ELR (cell line): ENCODE data around the gene DOCK1.
A peak's percentile ranks its signal among the peaks of the same experiment; 100 is the strongest.
"Not testable (repeated sequence)": the region's sequence is repeated elsewhere in the genome, so short reads cannot be mapped to it uniquely, and the experiment has no call there.

Experiments
- DNase-seq: peaks from one replicate; pipeline ENCODE4 v3.0.0-alpha.2; 2015; ENCODE audit warnings: low read depth

The DOCK1 gene

DNA sequence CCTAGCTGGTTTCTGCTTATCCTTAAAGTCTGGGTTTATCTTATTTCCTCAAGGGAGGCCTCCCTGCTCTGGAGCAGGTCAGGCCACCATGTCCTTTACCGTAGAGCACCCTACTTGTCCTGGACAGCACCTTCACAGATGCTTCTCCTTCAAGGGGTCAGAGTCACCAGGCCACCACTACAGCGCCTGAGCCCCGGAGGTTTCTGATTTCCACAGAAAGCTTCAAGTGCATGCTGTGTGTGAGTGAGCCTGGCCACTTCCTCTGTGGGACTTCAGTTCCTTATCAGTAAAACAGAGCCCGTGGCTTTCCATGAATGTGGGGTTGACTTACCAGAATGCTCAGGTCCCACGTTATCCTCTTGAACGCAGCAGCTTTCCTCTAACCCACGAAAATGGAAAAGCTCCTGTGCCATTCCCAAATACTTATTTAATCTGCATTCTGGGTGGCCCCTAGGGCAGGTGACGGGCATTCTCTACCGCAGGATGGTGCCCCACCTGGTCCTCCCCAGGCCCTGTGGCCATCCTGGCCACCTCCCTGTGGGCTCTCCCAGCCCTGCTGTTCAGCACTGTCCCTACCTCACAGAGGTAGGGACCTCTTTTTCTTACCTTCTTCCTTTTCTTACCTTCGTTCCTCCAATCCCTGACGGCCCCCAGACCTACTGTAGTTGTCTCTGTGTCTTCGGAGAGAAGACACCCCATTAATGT, 1.4 kb upstream of the DOCK1 start:
- no peak for DNase-seq

DNA sequence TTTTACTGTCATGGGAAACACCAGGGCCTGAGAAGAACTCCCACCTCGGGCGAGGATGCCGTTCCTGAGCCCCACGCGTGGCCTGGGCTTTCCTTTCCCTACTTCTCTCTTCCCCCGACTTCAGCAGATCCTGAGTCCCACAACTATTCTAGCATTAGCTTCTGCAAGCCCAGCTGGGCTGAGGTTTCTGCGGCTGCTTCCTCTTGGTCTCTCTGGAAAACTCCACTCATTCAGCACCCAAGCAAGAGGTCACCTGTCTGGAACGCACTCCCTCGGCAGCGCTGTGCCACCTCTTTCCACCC, 761 bp upstream of the DOCK1 start:
- peak; percentile 13 for DNase-seq

DNA sequence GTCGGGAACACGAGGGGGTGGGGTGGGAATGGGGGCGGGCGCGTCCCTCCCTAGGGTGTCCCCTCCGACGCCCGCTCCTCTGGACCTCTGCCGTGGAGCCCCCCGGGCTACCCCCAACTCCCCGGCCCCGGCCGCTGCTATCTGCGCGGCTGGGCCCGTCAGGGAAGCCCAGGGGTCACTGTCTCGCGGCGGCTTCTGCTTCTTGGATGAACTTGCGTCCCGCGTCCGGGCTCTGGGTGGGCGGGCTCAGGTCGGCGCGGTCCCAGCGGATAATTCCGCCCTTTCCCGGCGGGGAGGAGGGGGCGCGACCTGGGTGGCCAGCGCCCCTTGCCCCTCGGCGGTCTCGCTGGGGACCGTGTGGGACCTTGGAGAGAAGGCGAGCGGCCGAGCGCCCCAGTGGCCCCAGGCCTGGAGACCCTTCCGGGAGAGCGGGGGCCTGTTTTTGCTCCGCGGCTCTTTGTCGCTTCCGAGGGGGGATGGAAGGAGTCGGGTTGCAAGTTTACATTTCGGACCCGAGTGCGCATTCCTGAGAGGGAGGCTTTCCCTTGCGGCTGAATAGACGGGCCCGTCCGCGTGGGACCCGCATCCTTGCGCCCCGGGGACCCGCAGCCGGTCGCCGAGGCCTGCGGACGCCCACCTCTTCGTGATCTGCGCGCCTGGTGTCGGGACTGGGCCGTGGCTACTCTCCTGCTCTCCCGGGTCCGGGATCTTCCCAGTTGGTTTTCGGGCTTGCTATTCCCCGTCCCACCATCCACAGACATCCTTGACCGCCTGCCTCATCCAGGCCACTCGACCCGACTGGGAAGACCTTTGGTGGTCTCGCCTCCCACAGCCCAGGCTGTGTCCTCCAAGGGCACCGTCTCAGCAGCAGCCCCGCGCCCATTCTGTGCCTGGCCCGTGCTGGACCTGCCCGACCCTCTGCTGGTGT, 812 bp downstream of the DOCK1 start:
- DNase-seq = peak; percentile 58

DNA sequence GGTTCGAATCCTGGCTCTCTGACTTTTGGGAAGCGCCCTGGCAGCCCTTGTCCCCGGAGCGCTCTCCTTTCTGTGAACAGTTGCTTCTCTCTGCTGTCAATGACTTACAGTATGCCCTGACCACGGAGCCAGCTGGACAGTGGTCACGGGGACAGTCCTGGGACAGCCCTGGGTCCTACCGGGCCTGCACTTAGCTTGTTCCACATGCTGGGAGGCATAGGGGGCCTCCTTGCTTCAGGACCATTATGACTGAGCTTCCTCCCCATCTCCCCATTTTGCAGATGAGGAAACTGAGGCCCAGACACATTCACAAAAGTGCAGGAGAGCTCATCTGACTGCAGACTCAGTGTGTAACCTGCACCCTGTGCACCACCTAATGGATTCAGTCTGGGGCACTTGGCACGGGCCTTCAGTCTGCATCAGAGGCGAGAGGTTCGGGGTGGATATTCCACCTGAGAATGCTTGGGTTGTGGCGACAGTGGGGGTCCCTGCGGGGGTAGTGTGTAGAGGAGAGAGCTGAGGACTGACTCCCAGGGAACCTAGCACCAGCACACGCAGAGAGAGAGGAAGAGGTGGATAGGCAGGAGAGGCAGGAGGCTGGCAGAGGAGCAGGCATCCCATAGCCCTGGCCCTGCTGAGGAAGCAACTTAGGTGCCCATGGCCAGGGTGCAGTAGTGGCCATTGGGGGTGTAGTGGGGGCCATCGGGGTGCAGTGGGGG, 1.6 kb downstream of the DOCK1 start:
- DNase-seq = no peak

DNA sequence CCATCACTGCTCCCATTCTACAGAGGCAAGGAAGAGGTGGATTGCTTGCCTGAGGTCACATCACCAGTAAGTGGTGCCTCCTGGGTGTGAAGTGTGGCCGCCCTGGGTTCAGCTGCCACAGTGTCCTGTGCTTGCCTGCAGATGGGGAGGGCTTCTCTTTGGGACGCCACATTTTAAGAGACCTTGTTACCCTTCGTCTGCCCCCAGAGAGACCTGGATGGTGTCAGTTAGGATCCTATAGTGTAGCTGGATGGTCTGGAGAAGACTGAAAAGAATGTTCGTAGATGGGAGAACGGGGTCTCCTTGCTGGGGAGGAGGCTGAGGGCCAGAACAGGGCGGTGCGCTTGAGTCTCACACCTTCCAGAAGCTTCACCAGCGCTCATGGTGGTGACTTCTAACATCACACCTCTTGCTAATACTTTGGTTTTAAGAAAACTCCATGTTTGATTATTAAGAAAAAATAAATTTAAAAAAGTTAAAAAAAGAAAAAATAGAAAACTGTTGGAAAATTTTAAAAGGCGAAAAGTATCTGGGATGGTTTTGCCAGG, 2.3 kb downstream of the DOCK1 start:
- no peak for DNase-seq

DNA sequence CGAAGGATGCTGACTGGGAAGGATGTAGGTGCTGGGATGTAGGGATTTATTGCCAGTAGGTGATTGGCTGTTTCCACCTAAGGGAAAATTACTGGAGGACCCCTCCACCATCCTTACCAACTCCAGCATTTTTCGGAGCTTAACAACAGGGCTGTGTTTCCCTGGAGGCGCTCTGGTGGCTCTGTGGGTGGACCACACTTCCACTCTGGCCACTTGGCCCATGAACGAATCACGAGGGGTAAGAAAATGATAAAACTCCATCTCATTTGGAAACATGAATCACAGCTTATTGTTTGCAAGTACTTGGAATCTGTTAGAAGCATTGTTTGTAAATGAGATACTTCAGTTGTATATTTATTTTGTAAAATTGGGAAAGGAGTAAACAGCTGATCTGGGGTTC, 3.0 kb downstream of the DOCK1 start:
- no peak for DNase-seq

DNA sequence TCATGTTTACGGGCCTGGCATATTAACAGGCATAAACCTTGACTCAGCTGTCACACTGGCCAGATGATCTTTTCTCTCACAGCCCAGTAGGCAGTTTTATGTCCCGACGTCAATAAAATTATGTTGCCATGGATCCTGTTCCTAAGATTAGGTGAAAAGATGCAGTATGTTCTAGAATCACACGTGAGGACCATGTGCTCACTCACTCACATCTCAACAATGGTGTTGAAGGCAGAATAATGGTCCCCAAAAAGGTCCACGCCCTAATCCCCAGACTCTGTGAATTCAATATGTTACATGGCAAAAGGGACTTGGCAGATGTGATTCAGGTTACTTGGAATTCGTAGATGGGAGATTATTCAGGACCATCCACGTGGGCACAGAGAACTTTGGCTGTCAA, 3.5 kb downstream of the DOCK1 start:
- no peak for DNase-seq

DNA sequence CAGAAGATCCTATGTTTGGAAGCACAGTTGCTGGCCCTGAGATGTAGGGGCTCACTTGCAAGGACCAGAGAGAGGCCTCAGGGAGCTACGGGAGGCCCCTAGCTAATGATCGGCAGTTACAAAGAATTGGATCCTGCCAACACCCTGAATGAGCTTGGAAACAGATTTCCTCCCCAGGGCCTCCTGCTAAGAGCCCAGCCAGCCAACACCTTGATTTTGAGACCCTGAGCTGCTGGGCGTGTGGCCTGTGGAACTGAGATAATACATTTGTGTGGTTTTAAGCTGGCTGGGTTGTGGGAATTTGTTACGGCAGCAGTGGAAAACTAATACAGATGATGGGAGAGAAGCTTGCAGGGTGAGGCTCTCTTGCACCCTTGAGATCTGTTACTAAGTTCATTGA, 3.9 kb downstream of the DOCK1 start:
- no peak for DNase-seq

DNA sequence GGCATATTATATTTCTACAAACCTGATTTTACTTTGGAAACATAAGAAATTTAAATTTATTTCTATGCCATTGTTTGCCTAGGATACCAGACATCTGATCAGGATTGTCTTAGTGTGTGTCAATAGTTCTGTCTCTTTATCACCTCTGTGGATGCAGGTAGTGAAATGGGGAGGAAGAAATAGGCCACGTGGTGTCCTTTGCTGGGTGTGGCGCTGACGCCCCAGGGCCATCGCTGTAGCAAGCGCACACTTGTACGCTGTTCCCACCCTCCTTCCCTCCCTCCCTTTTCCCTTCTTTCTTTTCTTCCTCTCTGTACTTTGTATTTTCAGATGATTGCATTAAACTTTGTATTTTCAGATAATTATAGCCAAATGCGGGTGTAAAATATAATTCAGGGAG, 5.0 kb downstream of the DOCK1 start:
- no peak for DNase-seq

DNA sequence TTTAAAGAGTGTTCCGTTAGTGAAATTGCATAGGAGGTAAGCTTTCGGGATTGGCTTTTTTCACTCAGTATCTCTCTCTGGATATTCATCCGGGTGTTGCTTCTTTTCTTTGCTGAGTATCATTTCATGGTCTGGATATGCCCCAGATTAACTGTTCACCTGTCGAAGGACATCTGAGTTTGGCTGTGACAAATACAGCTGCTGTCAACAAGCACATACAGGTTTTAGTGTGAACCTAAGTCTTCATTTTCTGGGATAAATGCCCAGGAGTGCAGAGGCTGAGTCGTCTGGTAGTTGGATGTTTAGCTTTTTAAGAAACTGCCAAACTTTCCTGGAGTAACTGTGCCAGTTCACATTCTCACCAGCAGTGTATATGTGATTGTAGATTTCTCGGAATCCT, 5.6 kb downstream of the DOCK1 start:
- no peak for DNase-seq

DNA sequence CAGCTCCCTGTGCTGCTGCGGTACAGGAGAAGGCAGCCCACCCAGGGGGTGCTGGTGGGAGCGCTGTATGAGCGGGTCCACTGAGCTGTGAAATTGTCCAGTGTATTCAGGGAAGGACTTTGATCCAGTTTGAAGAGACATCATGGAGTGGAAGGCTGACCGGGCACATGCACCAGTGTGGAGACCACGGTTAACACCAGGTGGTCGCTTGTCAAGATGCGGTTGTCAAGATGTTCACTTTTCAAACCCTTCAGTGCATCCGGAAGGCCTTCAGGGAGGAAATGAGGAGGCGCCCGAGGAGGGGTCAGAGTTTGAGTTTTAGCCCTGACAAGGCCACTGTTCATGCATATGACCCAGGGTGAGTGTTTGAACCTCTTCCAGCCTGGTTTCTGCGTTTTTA, 6.1 kb downstream of the DOCK1 start:
- DNase-seq = no peak

DNA sequence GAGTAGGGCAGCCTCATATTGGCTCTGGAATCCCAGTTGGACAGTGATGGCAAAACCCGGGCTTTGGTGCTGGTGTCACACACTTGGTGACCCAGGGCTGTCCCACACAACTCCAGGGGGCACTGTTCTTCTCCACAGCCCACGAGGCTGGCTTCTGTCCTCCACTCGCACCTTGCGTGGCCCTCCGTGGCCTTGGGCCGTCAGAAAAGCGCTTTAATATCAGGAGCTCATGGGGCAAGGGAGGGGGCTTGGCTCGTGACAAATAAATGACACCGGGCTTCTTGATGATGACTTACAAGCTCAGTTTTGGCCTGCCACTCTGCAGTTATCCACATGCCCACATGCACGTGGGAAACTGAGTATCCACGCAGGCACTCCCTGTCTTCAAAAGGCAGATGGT, 8.1 kb downstream of the DOCK1 start:
- DNase-seq = no peak

DNA sequence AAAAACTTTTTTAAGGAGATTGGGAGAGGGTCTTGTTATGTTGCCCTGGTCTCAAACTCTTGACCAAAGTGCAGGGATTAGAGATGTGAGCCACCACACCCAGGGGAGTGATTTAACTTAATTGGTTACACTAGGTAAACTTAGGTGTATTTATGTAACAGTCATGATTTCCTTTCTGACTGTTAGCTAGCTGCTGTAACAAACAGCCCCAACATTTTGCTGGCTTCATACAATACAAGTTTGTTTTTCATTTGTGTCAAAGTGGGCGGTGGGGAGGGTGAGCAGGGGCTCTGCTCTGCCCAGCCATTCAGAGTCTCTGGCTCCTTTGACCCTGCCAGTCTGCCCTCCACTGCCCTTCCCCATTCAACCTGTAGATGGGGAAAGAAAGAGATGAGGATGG, 9.3 kb downstream of the DOCK1 start:
- DNase-seq = no peak

DNA sequence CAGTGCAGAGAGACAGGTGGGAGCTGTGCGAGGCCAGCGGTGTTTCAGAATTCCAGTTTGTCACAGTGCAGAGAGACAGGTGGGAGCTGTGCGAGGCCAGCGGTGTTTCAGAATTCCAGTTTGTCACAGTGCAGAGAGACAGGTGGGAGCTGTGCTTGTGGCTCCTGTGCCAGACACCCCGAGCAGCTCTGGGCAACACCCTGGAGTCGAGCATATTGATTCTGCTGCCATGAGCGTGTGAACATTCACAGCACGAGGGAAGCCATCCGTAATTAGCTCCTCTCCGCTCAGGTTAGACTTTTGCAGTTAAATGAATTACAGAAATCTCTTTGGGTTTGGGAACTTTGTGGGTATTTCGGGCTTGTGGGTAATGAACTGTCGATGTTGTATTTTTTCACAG, 11.7 kb downstream of the DOCK1 start:
- not testable (repeated sequence) for DNase-seq

DNA sequence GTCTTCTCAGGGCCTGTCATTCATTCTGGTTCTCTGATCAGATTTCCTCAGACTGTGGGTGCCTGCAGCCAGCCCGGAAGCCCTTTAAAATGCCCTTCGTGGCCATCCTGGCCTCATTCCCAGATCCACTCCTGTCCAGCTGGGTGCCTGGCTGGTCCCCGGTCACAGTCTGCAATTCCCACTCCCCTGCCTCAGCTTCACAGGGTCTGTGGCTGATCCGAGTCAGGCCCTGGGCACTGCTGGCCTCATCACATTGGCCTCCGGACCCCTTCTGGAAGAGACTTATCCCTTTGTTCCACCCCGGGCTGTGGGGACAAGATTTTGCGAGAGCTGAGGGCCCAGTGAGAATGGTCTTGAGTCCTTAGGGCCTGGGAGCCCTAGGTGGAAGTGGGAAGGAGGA, 12.1 kb downstream of the DOCK1 start:
- DNase-seq = no peak

DNA sequence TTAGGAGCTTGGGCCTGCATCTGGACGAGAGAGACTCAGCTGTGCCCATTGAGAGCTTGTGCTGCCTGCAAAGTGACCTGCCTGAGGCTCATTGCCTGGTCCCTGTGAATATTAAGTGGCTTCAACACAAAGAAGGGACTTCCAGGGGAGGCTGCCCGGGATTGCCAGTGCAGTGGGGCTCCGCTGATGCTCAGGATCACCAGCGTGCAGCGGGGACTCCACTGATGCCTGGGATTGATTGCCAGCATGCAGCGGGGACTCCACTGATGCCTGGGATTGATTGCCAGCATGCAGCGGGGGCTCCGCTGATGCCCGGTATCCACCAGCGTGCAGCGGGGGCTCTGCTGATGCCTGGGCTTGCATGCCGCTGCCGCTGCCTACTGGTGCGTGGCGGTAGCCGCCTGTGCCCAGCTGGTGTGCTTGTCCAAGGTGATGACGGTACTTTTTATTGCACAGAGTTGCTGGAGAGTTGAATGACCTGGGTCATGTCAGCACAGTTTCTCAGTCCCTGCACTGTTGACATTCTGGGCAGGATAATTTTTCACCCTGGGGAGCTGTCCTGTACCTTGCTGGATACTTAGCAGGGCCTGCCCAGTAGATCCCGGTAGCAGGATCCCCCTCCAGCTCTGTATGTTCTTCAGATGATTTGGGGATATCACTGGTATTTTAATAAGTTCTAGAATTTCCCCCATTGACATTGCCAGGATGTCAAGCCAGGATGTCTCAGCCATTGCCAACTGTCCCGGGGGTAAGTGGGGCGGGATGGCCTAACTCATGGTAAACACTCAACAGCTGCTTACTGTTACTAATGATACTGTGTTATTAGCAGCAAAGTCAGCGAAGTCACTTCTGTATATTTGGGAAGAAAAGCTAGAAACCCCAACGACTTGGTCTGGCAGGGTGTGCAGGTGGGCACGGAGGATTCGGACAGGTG, 13.0 kb downstream of the DOCK1 start:
- no peak for DNase-seq

DNA sequence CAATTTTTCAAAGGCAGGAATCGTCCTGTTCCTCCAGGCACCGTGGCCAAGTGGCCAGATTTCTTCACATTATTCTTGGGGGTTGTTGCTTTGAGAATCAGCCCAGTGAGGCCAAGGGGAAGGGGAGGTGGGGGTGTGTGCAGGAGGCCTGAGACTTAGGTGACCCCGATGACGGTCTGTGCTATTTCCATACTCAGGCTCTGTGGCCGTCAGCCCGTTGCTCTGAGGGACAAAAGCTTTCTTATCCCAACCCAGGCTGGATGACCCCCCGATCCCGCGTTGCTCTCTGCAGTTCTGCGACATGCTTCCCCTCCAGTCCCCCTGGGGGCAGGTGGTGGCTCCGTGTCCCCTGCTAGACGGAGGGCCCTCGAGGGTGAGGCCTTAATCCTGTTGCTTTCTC, 14.2 kb downstream of the DOCK1 start:
- no peak for DNase-seq

DNA sequence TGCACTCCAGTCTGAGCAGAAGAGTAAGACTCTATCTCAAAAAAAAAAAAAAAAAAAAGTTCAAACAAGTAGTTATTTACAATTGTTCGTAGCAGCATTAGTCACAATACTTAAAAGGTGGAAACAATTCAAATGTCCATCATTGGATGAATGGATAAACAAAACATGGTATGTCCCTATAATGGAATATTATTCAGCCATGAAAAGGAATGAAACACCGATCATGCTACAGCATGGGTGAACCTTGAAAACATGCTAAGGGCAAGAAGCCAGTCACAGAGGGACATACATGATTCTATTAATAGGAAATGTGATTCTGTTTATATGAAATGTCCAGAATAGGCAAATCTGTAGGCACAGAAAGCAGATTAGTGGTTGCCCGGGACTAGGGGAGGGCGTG, 15.9 kb downstream of the DOCK1 start:
- DNase-seq = no peak

DNA sequence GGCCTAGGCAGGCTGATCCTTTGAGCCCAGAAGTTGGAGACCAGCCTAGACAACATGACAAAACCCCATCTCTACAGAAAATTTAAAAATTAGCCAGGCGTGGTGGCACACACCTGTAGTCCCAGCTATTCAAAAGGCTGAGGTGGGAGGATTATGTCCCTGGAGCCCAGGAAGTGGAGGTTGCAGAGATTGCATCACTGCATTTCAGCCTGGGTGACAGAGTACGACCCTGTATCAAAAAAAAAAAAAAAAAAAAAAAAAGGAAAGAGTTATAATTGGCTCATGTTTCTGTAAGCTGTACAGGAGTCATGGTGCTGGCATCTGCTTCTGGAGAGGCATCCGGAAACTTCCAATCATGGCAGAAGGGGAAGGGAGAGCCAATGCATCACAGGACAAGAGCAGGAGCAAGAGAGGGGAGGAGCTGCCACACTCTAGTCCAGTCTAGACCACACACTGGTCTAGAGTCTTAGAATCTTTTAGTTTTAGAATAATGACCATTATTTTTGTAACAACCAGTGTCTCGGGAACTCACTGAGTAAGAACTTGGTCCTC, 16.8 kb downstream of the DOCK1 start:
- DNase-seq = peak; percentile 75

DNA sequence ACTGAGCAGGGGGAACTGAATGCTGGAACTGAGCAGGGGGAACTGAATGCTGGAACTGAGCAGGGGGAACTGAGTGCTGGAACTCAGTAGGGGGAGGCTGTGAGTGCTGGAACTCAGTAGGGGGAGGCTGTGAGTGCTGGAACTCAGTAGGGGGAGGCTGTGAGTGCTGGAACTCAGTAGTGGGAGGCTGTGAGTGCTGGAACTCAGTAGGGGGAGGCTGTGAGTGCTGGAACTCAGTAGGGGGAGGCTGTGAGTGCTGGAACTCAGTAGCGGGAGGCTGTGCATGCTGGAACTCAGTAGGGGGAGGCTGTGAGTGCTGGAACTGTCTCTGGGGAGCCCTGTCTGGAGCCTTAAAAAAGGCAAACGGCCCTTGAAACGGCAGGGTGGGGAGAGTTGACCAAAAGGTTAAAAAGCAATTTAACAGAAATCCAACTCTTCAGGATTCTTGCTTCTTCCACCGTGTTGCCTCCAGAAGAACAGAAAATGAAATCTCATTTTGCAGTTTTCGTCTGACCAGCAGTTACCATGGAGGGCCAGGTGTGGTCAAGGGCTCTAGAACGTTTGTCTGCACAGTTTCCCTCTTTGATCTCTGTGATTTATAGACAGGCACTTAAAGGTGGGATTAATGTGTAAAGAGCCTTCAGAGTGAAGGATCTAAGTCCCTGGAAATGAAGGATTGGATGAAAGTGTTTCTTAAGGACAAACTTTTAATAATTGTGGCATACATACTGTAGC, 19.1 kb downstream of the DOCK1 start:
- no peak for DNase-seq

DNA sequence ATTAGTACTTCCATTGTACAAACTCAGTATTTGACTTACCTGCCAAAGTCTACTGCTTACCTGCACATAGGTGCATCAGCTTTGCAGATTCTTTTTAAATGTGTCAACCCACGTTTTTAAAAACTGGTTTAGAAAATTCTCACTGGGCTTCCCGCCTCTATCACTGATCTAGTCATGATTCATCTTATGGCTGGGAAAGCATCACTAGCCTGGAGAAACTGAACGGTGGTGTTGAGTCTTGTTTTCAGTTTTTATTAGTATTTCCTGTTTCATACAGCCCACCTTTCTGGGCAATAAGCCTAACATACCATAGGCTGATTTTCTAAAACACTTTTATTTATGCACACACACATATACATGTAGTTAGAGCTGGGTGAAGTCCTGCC, 19.7 kb downstream of the DOCK1 start:
- DNase-seq = peak; percentile 49
